ENCODE measurements around the gene SLC25A12.
"Not testable (repeated sequence)": the region's sequence is repeated elsewhere in the genome, so short reads cannot be mapped to it uniquely, and the experiment has no call there.

The SLC25A12 gene

GRCh38 chr2:171910494-171910893 is 16.4 kb upstream of the SLC25A12 start:
- no peak overlapping the region for H3K4me3 ChIP-seq (ENCODE audit: low read depth, low read length)
- DNase-seq (ENCODE audit: low read depth): no peak
- TF ChIP-seq, protein P1, sequence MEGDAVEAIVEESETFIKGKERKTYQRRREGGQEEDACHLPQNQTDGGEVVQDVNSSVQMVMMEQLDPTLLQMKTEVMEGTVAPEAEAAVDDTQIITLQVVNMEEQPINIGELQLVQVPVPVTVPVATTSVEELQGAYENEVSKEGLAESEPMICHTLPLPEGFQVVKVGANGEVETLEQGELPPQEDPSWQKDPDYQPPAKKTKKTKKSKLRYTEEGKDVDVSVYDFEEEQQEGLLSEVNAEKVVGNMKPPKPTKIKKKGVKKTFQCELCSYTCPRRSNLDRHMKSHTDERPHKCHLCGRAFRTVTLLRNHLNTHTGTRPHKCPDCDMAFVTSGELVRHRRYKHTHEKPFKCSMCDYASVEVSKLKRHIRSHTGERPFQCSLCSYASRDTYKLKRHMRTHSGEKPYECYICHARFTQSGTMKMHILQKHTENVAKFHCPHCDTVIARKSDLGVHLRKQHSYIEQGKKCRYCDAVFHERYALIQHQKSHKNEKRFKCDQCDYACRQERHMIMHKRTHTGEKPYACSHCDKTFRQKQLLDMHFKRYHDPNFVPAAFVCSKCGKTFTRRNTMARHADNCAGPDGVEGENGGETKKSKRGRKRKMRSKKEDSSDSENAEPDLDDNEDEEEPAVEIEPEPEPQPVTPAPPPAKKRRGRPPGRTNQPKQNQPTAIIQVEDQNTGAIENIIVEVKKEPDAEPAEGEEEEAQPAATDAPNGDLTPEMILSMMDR (IDR thresholded peaks at IDR 0.05; ENCODE audit: low read depth, low read length, missing control alignments): no peak
- in situ Hi-C loops (cut with HindIII; ENCODE audit: low sequenced_read_pairs): no loop called here

GRCh38 chr2:171909266-171909665 is 15.2 kb upstream of the SLC25A12 start:
- in situ Hi-C loops (cut with HindIII; ENCODE audit: low sequenced_read_pairs): no loop called here
- no peak for DNase-seq (ENCODE audit: low read depth)
- H3K4me3 ChIP-seq (ENCODE audit: low read depth, low read length): no peak overlapping the region
- TF ChIP-seq, protein P1 (IDR thresholded peaks at IDR 0.05; ENCODE audit: low read depth, low read length, missing control alignments): no peak

DNA sequence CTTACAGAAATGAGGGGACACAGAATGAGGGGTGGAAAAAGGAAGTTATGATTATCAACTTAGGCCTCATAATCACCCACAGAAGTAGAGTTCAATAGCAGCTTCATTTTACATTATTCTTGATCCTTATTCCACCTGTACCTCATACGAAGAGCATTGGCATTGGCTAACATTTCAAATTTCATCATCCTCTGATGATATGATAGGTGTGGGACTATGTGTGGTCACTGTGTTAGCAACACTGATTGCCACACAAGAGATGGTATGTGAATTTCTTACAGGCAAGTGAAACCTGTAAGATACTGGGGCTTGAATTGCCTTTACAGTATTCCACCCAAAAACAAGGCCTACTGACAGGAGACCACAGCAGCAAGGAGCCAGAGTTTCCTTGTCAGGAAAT is 14.2 kb upstream of the SLC25A12 start:
- DNase-seq (ENCODE audit: low read depth): no peak
- TF ChIP-seq, protein P1 (IDR thresholded peaks at IDR 0.05; ENCODE audit: low read depth, low read length, missing control alignments): no peak
- H3K4me3 ChIP-seq (ENCODE audit: low read depth, low read length): no peak overlapping the region
- in situ Hi-C loops (cut with HindIII; ENCODE audit: low sequenced_read_pairs): no loop called here

DNA sequence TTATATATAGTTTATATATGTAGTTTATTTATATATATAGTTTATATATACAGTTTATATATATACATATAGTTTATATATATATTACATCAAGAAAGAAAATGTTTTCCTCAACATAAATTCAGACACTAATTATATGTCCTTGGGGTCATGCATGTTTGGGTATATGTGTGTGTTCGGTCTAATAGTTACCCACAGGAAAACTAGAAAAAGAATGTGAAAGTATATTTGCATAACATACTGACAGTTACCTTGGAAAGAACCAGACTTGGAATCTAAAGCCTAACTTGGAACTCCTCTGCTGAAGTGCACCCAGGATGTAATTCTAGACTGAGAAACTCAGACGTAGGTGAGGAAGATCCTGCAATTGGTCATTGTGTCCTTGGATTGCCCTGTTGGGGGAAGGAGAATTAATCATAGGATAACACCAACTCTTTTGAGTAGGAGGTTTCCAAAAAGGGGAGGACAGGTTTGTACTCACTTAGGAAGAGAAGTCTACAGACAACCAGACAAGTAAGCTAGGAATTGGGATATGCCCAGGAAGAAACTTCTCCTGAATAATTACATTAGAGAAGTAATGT is 8.9 kb upstream of the SLC25A12 start:
- H3K4me3 ChIP-seq (ENCODE audit: low read depth, low read length): no peak overlapping the region
- TF ChIP-seq, protein P1 (IDR thresholded peaks at IDR 0.05; ENCODE audit: low read depth, low read length, missing control alignments): no peak
- in situ Hi-C loops (cut with HindIII; ENCODE audit: low sequenced_read_pairs): no loop called here
- no peak for DNase-seq (ENCODE audit: low read depth)

DNA sequence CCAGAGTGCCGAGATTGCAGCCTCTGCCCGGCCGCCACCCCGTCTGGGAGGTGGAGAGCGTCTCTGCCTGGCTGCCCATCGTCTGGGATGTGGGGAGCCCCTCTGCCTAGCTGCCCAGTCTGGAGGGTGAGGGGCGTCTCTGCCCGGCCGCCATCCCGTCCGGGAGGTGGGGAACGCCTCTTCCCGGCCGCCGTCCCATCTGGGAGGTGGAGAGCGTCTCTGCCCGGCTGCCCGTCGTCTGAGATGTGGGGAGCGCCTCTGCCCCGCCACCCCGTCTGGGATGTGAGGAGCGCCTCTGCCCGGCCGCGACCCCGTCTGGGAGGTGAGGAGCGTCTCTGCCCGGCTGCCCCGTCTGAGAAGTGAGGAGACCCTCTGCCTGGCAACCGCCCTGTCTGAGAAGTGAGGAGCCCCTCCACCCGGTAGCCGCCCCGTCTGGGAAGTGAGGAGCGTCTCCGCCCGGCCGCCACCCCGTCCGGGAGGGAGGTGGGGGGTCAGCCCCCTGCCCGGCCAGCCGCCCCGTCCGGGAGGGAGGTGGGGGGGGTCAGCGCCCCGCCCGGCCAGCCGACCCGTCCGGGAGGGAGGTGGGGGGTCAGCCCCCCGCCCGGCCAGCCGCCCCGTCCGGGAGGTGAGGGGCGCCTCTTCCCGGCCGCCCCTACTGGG is 5.7 kb upstream of the SLC25A12 start:
- DNase-seq (ENCODE audit: low read depth); in situ Hi-C loops (cut with HindIII; ENCODE audit: low sequenced_read_pairs); H3K4me3 ChIP-seq (ENCODE audit: low read depth, low read length): not testable (repeated sequence)

GRCh38 chr2:171895786-171896185 is 1.7 kb upstream of the SLC25A12 start:
- TF ChIP-seq, protein P1 (IDR thresholded peaks at IDR 0.05; ENCODE audit: low read depth, low read length, missing control alignments): no peak
- no peak for DNase-seq (ENCODE audit: low read depth)
- H3K4me3 ChIP-seq (ENCODE audit: low read depth, low read length): no peak overlapping the region
- in situ Hi-C loops (cut with HindIII; ENCODE audit: low sequenced_read_pairs): no loop called here

DNA sequence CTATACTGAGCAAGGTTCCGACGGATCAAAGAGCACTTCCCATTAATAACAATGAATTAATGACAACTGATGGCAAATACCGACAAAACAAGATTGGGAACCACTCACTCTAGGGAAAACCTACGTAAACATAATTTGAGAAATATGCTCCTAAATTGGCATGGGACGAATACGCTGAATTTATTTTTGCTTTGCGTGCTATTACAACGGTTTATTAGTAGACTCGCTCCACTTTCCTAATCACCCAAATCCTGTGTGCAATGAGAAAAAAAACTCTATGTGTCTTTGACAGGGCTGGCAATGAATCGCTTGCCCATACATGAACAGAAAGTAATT is 536 bp upstream of the SLC25A12 start:
- no peak for DNase-seq (ENCODE audit: low read depth)

More for the DNA sequence above, 536 bp upstream of the SLC25A12 start:
- H3K4me3 ChIP-seq (ENCODE audit: low read depth, low read length): peak overlapping the region; percentile 86
- TF ChIP-seq, protein P1 (IDR thresholded peaks at IDR 0.05; ENCODE audit: low read depth, low read length, missing control alignments): no peak
- in situ Hi-C loops (cut with HindIII; ENCODE audit: low sequenced_read_pairs): no loop called here
